H9 (cell line): ENCODE results near the gene TCEAL4. TPM values are rescaled to one million over a fixed set of nuclear protein-coding genes. Genes with fewer than 3 reads are reported as not detected.

Experiments
- DNase-seq: peaks from one replicate; pipeline ENCODE4 v3.0.0-alpha.2; 2017
- H2AFZ ChIP-seq: one replicate; pipeline ENCODE4 v1.6.1; 2013; ENCODE audit warnings: mild to moderate bottlenecking, low read length, control low read depth, moderate library complexity
- H2AK5ac ChIP-seq: 2 replicates; pipeline ENCODE4 v1.6.1; 2013; ENCODE audit warnings: low read length, control low read depth, mixed read lengths; ENCODE audit not compliant: insufficient read length
- H2BK120ac ChIP-seq: one replicate; pipeline ENCODE4 v1.6.1; 2013; ENCODE audit warnings: low read depth, mild to moderate bottlenecking, low read length, control low read depth, inconsistent platforms; ENCODE audit not compliant: poor library complexity, severe bottlenecking
- H2BK12ac ChIP-seq: 2 replicates; pipeline ENCODE4 v1.6.1; 2013; ENCODE audit warnings: low read length, control low read depth, mixed read lengths, low read depth; ENCODE audit not compliant: insufficient read length
- H2BK15ac ChIP-seq: 2 replicates; pipeline ENCODE4 v1.6.1; 2013; ENCODE audit warnings: low read depth, low read length, control low read depth
- H2BK20ac ChIP-seq: one replicate; pipeline ENCODE4 v1.6.1; 2013; ENCODE audit warnings: low read depth, mild to moderate bottlenecking, low read length, control low read depth, inconsistent platforms; ENCODE audit not compliant: poor library complexity, severe bottlenecking
- H2BK5ac ChIP-seq: 2 replicates; pipeline ENCODE4 v1.6.1; 2013; ENCODE audit warnings: low read length, control low read depth, mixed read lengths; ENCODE audit not compliant: insufficient read length
- H3K14ac ChIP-seq: 2 replicates; pipeline ENCODE4 v1.6.1; 2013; ENCODE audit warnings: low read length, control low read depth; ENCODE audit not compliant: insufficient read depth
- H3K18ac ChIP-seq: 2 replicates; pipeline ENCODE4 v1.6.1; 2013; ENCODE audit warnings: low read depth, mild to moderate bottlenecking, mixed read lengths, low read length, control low read depth; ENCODE audit not compliant: insufficient read length
- H3K23ac ChIP-seq: 2 replicates; pipeline ENCODE4 v1.6.1; 2013; ENCODE audit warnings: low read length, control low read depth, mixed read lengths, low read depth; ENCODE audit not compliant: insufficient read length
- H3K23me2 ChIP-seq: 2 replicates; pipeline ENCODE4 v1.6.1; 2013; ENCODE audit warnings: low read depth, mild to moderate bottlenecking, mixed read lengths, low read length, control low read depth; ENCODE audit not compliant: insufficient read length, poor library complexity, severe bottlenecking
- H3K27ac ChIP-seq: 2 replicates; pipeline ENCODE4 v1.5.1; 2013; ENCODE audit warnings: low read length, control low read depth, mixed read lengths, low read depth; ENCODE audit not compliant: insufficient read length
- H3K27me3 ChIP-seq: 2 replicates; pipeline ENCODE4 v1.6.1; 2013; ENCODE audit warnings: low read length, control low read depth, inconsistent platforms; ENCODE audit not compliant: insufficient read depth
- H3K4ac ChIP-seq: 2 replicates; pipeline ENCODE4 v1.6.1; 2013; ENCODE audit warnings: low read depth, mild to moderate bottlenecking, control low read depth, inconsistent platforms, low read length, moderate library complexity
- H3K4me1 ChIP-seq: 2 replicates; pipeline ENCODE4 v1.6.1; 2013; ENCODE audit warnings: low read length, control low read depth, inconsistent platforms; ENCODE audit not compliant: insufficient read depth
- H3K4me2 ChIP-seq: 2 replicates; pipeline ENCODE4 v1.6.1; 2013; ENCODE audit warnings: low read length, control low read depth, mixed read lengths; ENCODE audit not compliant: insufficient read length, insufficient read depth
- H3K56ac ChIP-seq: 2 replicates; pipeline ENCODE4 v1.6.1; 2013; ENCODE audit warnings: low read depth, mild to moderate bottlenecking, mixed read lengths, low read length, control low read depth; ENCODE audit not compliant: insufficient read length
- H3K79me1 ChIP-seq: 2 replicates; pipeline ENCODE4 v1.6.1; 2013; ENCODE audit warnings: low read depth, mild to moderate bottlenecking, moderate library complexity, low read length, control low read depth, inconsistent platforms; ENCODE audit not compliant: insufficient read depth, poor library complexity, severe bottlenecking
- H3K79me2 ChIP-seq: 2 replicates; pipeline ENCODE4 v1.6.1; 2013; ENCODE audit warnings: low read length, control low read depth, inconsistent platforms; ENCODE audit not compliant: insufficient read depth
- H3K9ac ChIP-seq: 2 replicates; pipeline ENCODE4 v1.6.1; 2013; ENCODE audit warnings: low read length, control low read depth, mixed read lengths; ENCODE audit not compliant: insufficient read length; ENCODE audit errors: extremely low read depth
- H3K9me3 ChIP-seq: one replicate; pipeline ENCODE4 v1.6.1; 2013; ENCODE audit warnings: low read depth, low read length, inconsistent platforms; ENCODE audit not compliant: control insufficient read depth
- H3T11ph ChIP-seq: one replicate; pipeline ENCODE4 v1.6.1; 2013; ENCODE audit warnings: mild to moderate bottlenecking, low read length, control low read depth, inconsistent platforms
- H4K20me1 ChIP-seq: one replicate; pipeline ENCODE4 v1.6.1; 2013; ENCODE audit not compliant: control insufficient read depth, insufficient read length, insufficient read depth
- H4K5ac ChIP-seq: 2 replicates; pipeline ENCODE4 v1.6.1; 2013; ENCODE audit warnings: low read depth, mild to moderate bottlenecking, mixed read lengths, low read length, control low read depth; ENCODE audit not compliant: insufficient read length
- H4K8ac ChIP-seq: replicated peaks from 2 replicates; pipeline ENCODE4 v1.6.1; 2013; ENCODE audit warnings: low read length, control low read depth, mixed read lengths, low read depth; ENCODE audit not compliant: insufficient read length
- H4K91ac ChIP-seq: 2 replicates; pipeline ENCODE4 v1.6.1; 2013; ENCODE audit warnings: low read depth, mild to moderate bottlenecking, moderate library complexity, mixed read lengths, low read length, control low read depth; ENCODE audit not compliant: insufficient read length
- H3K27ac Mint-ChIP-seq, 3 experiments: 2 replicates in 2 of 3; 3 replicates in 1 of 3; pipeline ENCODE4 v1.8.0; 2020 to 2021; ENCODE audit warnings: mixed read lengths in 3 of 3, mild to moderate bottlenecking in 1 of 3, moderate library complexity in 1 of 3
- H3K27me3 Mint-ChIP-seq: 2 replicates; pipeline ENCODE4 v1.8.0; 2021; ENCODE audit warnings: low read depth, mild to moderate bottlenecking, moderate library complexity, mixed read lengths
- H3K36me3 Mint-ChIP-seq, 3 experiments: 2 replicates in 2 of 3; 3 replicates in 1 of 3; pipeline ENCODE4 v1.8.0; 2020 to 2021; ENCODE audit warnings: low read depth in 3 of 3, mixed read lengths in 3 of 3; ENCODE audit not compliant: insufficient read depth in 1 of 3
- H3K4me1 Mint-ChIP-seq, 2 experiments: 2 replicates each; pipeline ENCODE4 v1.8.0; 2020; ENCODE audit warnings: mixed read lengths in 2 of 2
- H3K4me3 Mint-ChIP-seq, 2 experiments: 2 replicates in 1 of 2; 3 replicates in 1 of 2; pipeline ENCODE4 v1.8.0; 2020 to 2021; ENCODE audit warnings: mild to moderate bottlenecking in 2 of 2, mixed read lengths in 2 of 2, moderate library complexity in 1 of 2
- H3K9me3 Mint-ChIP-seq, 2 experiments: 2 replicates in 1 of 2; 3 replicates in 1 of 2; pipeline ENCODE4 v1.8.0; 2020; ENCODE audit warnings: mild to moderate bottlenecking in 2 of 2, mixed read lengths in 2 of 2, moderate library complexity in 1 of 2
- CTCF ChIP-seq: fragments of 200-600 bp; sonication (generic); conservative IDR thresholded peaks from 3 replicates; pipeline ENCODE4 v1.8.0; 2021; ENCODE audit warnings: antibody characterized with exemption, mild to moderate bottlenecking
- WGBS: extraction: QIAGEN DNeasy Blood & Tissue Kit; methylation state at CpG from one replicate; pipeline ENCODE4 v1.1.7; 2013; ENCODE audit warnings: missing lambda C conversion rate, low lambda C conversion rate, mixed read lengths; ENCODE audit not compliant: insufficient read length; ENCODE audit errors: extremely low coverage; 5-methylcytosine and 5-hydroxymethylcytosine counted together
- total RNA-seq: library from RNA; stranded (reverse); gene quantifications from 2 replicates; pipeline ENCODE4 v1.2.1, GENCODE V29; 2021

The TCEAL4 gene
- total RNA-seq, 1 experiment from 2014 or later, result 49.9 TPM

GRCh38 chrX:103628386-103629317 is 43.3 kb downstream of the TCEAL4 start, which contains the start of gene TCEAL1:
TSS of gene TCEAL1 (plus strand) at chrX:103628975. CDS start at chrX:103629917, 942 bp downstream.
- H2BK12ac ChIP-seq, result no peak within 1 kb of the TSS
- no peaks in the 10 kb centered on the region for H3K27me3 ChIP-seq
- no peak within 1 kb of the TSS for H4K5ac ChIP-seq
- no peak within 1 kb of the TSS for H2AK5ac ChIP-seq
- H2BK120ac ChIP-seq, result no peak within 1 kb of the TSS
- H3K9ac ChIP-seq, result peak within 1 kb of the TSS; percentile 35
- no peaks in the 10 kb centered on the region for H4K20me1 ChIP-seq
- H3K18ac ChIP-seq, result peak within 1 kb of the TSS; percentile 88
- Mint-ChIP-seq H3K27ac (peak within 1 kb of the TSS; percentile 93 to 96 (median 93)), H3K9me3 (peaks cover 0 to 21% of the 10 kb centered on the region in 2 experiments; a peak in 2 of 5 replicates), H3K4me3 (peak within 1 kb of the TSS; percentile 86 to 94), H3K4me1 (peaks cover 6 to 11% of the 10 kb centered on the region in 2 experiments; a peak in 3 of 4 replicates), H3K27me3 (no peaks in the 10 kb centered on the region), H3K36me3 (no peaks in the 10 kb centered on the region)
- H3K9me3 ChIP-seq, result no peaks in the 10 kb centered on the region
- no peak for TF ChIP-seq CTCF
- peak within 1 kb of the TSS; percentile 90 for H2AFZ ChIP-seq
- no peaks in the 10 kb centered on the region for H3K79me2 ChIP-seq
- no peaks in the 10 kb centered on the region; the same call in 1 of the 2 replicates for H3K4me1 ChIP-seq
- H2BK20ac ChIP-seq, result no peak within 1 kb of the TSS
- H3K56ac ChIP-seq, result no peak within 1 kb of the TSS
- no peak within 1 kb of the TSS for H2BK15ac ChIP-seq
- no peak within 1 kb of the TSS for H4K8ac ChIP-seq
- H3K23ac ChIP-seq, result no peak within 1 kb of the TSS
- WGBS, result no CpG with 5 or more reads among the region's 32 CpGs
- peak; percentile 83 for DNase-seq
- no peak within 1 kb of the TSS for H3T11ph ChIP-seq
- H3K23me2 ChIP-seq, result peaks cover 4% of the 10 kb centered on the region
- no peaks in the 10 kb centered on the region for H3K79me1 ChIP-seq
- H2BK5ac ChIP-seq, result no peak within 1 kb of the TSS
- peak within 1 kb of the TSS; percentile 54 for H3K4me2 ChIP-seq
- no peak within 1 kb of the TSS for H4K91ac ChIP-seq
- no peak within 1 kb of the TSS for H3K27ac ChIP-seq
- peak within 1 kb of the TSS; percentile 84 for H3K14ac ChIP-seq
- H3K4ac ChIP-seq, result no peak within 1 kb of the TSS
